Keratinocyte (primary cell): Measurements from ENCODE around the gene FBXO41. TPM values are rescaled to one million over a fixed set of nuclear protein-coding genes. Genes with fewer than 3 reads are reported as not detected.

Experiments used
- DNase-seq: peaks from one replicate; pipeline ENCODE4 v3.0.0-alpha.2; 2011; ENCODE audit warnings: low read depth, missing footprints, low spot score
- FAIRE-seq: peaks from 2 replicates; lab custom pipeline; 2011; peaks lifted over from hg19 to GRCh38; lab: Jason Lieb, UNC
- H2AFZ ChIP-seq: 2 replicates; pipeline ENCODE4 v1.6.0; 2012; ENCODE audit warnings: low read length, control low read depth, inconsistent platforms; ENCODE audit not compliant: control insufficient read depth
- H3K27ac ChIP-seq: 2 replicates; pipeline ENCODE4 v1.5.1; 2011; ENCODE audit warnings: low read length; ENCODE audit not compliant: control insufficient read depth, insufficient read depth
- H3K27me3 ChIP-seq: 3 replicates; pipeline ENCODE4 v1.6.0; 2011; ENCODE audit warnings: low read length; ENCODE audit not compliant: control insufficient read depth, insufficient read depth; ENCODE audit errors: extremely low read depth
- H3K36me3 ChIP-seq, 2 experiments: 2 replicates in 1 of 2; 3 replicates in 1 of 2; pipeline ENCODE4 v1.5.1; 2011; ENCODE audit warnings: low read length in 2 of 2, mild to moderate bottlenecking in 1 of 2; ENCODE audit not compliant: control insufficient read depth in 2 of 2, insufficient read depth in 2 of 2; ENCODE audit errors: extremely low read depth in 1 of 2
- H3K4me1 ChIP-seq: 3 replicates; pipeline ENCODE4 v1.5.1; 2011; ENCODE audit warnings: low read length; ENCODE audit not compliant: control insufficient read depth, insufficient read depth; ENCODE audit errors: extremely low read depth
- H3K4me2 ChIP-seq: 3 replicates; pipeline ENCODE4 v1.6.0; 2011; ENCODE audit warnings: low read depth, low read length; ENCODE audit not compliant: control insufficient read depth, insufficient read depth; ENCODE audit errors: extremely low read depth
- H3K4me3 ChIP-seq, 3 experiments: fragments of 200-600 bp in 1 of 3; sonication (generic) in 1 of 3; 2 replicates in 2 of 3; 3 replicates in 1 of 3; pipeline ENCODE4 v1.5.1; 2011 to 2016; ENCODE audit warnings: low read length in 3 of 3, mild to moderate bottlenecking in 3 of 3, control low read depth in 2 of 3, inconsistent platforms in 1 of 3, low read depth in 1 of 3, mixed read lengths in 1 of 3, mixed run types in 1 of 3, moderate library complexity in 1 of 3; ENCODE audit not compliant: control insufficient read depth in 2 of 3, insufficient read depth in 2 of 3; ENCODE audit errors: extremely low read depth in 1 of 3
- H3K79me2 ChIP-seq: 2 replicates; pipeline ENCODE4 v1.6.0; 2012; ENCODE audit warnings: low read length; ENCODE audit not compliant: control insufficient read depth, insufficient read depth
- H3K9ac ChIP-seq: 3 replicates; pipeline ENCODE4 v1.6.0; 2011; ENCODE audit warnings: low read length; ENCODE audit not compliant: control insufficient read depth, insufficient read depth; ENCODE audit errors: extremely low read depth
- H3K9me1 ChIP-seq: 3 replicates; pipeline ENCODE4 v1.6.0; 2011; ENCODE audit warnings: low read length; ENCODE audit not compliant: control insufficient read depth, insufficient read depth; ENCODE audit errors: extremely low read depth
- H3K9me3 ChIP-seq: 2 replicates; pipeline ENCODE4 v1.5.1; 2012; ENCODE audit warnings: low read depth, low read length; ENCODE audit not compliant: control insufficient read depth
- H4K20me1 ChIP-seq: 3 replicates; pipeline ENCODE4 v1.6.0; 2011; ENCODE audit warnings: low read length; ENCODE audit not compliant: control insufficient read depth, insufficient read depth; ENCODE audit errors: extremely low read depth
- CTCF ChIP-seq, 3 experiments: IDR thresholded peaks in 1 of 3; conservative IDR thresholded peaks in 1 of 3; optimal IDR thresholded peaks in 1 of 3; 2 replicates in 2 of 3; 3 replicates in 1 of 3; pipeline versions ENCODE3 to v1.5.1; 2011; ENCODE audit warnings: low read length in 3 of 3, mild to moderate bottlenecking in 3 of 3, moderate library complexity in 2 of 3, control low read depth in 1 of 3, inconsistent platforms in 1 of 3; ENCODE audit not compliant: insufficient read depth in 2 of 3; ENCODE audit errors: extremely low read depth in 1 of 3
- EZH2 ChIP-seq: IDR thresholded peaks from one replicate; pipeline ENCODE4 v1.6.1; 2012; ENCODE audit warnings: inconsistent platforms, mild to moderate bottlenecking, low read length, moderate library complexity
- dilution Hi-C: fragments of 300-500 bp; cut with MboI; formaldehyde crosslinking; loops from one replicate; pipeline ENCODE4 v1.7.0; 2020; ENCODE audit warnings: low sequenced_read_pairs; ENCODE audit not compliant: extremely low pct_ligation_motif_present
- polyA plus RNA-seq, 5 experiments: library from polyadenylated mRNA; depleted of rRNA in 3 of 5; stranded (reverse) in 3 of 5; stranded (forward) in 1 of 5; unstranded in 1 of 5; fragments of >200 nt; gene quantifications; 1 replicate in 1 of 5; 2 replicates in 3 of 5; 3 replicates in 1 of 5; pipeline versions ENCODE4 v1.2.1 to v1.2.3, GENCODE V29; 2011 to 2012; ENCODE audit warnings: missing spikeins in 2 of 5, low read depth in 1 of 5, low replicate concordance in 1 of 5

FBXO41 gene
- polyA plus RNA-seq, 1 donor (not counting 4 experiments of a cell fraction or from before 2014, with no cell fraction given), result 4.1 TPM

DNA sequence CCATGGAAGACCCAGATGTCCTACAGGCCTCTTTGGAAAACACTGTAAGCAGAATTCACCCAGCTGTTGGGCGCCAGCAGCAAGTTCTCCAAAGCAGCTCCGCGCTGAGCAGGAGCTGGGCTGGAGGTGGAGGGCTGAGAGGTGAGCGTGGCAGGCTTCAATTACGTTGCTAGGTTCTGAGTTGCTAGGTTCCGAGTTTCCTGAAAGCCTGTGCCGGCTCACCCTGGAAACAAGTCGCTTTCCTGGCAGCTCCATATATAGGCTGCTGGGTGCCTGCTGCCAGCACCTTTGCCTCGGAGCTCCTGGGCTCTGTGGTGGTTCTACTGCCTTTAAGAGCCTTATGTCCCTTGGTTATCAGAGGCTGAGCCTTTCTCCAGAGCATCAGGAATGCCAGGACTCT lies 23.4 kb upstream of the FBXO41 start:
- no peak for TF ChIP-seq CTCF (optimal IDR thresholded peaks at IDR 0.05 in 1 of 3, IDR thresholded peaks at IDR 0.05 in 1 of 3, conservative IDR thresholded peaks at IDR 0.05 in 1 of 3; ENCODE audit: extremely low read depth in 1 of 3, insufficient read depth in 2 of 3, low read length in 3 of 3)
- TF ChIP-seq EZH2, result no peak
- no peak overlapping the region for H3K9ac ChIP-seq
- H3K9me1 ChIP-seq, result no peaks in the 10 kb centered on the region
- no peak overlapping the region for H3K4me3 ChIP-seq
- DNase-seq (no peak), FAIRE-seq (no peak)
- H3K79me2 ChIP-seq, result no peaks in the 10 kb centered on the region
- dilution Hi-C loops, result no loop called here
- H3K27me3 ChIP-seq, result peaks cover 15% of the 10 kb centered on the region
- no peak overlapping the region for H3K4me2 ChIP-seq
- no peak overlapping the region for H3K27ac ChIP-seq
- H3K4me1 ChIP-seq, result no peaks in the 10 kb centered on the region
- no peaks in the 10 kb centered on the region for H4K20me1 ChIP-seq
- H3K9me3 ChIP-seq, result no peaks in the 10 kb centered on the region
- H2AFZ ChIP-seq, result no peak overlapping the region
- H3K36me3 ChIP-seq, result no peaks in the 10 kb centered on the region

GRCh38 chr2:73301636-73302035 lies 17.4 kb upstream of the FBXO41 start:
- no peaks in the 10 kb centered on the region for H3K79me2 ChIP-seq
- no peak overlapping the region for H3K9ac ChIP-seq
- dilution Hi-C loops, result no loop called here
- H3K4me2 ChIP-seq, result no peak overlapping the region
- H3K27ac ChIP-seq, result no peak overlapping the region
- peaks cover 20% of the 10 kb centered on the region for H3K27me3 ChIP-seq
- no peaks in the 10 kb centered on the region for H3K9me1 ChIP-seq
- no peaks in the 10 kb centered on the region for H4K20me1 ChIP-seq
- H2AFZ ChIP-seq, result no peak overlapping the region
- no peak for FAIRE-seq
- H3K36me3 ChIP-seq, result no peaks in the 10 kb centered on the region
- no peaks in the 10 kb centered on the region for H3K4me1 ChIP-seq
- TF ChIP-seq CTCF (optimal IDR thresholded peaks at IDR 0.05 in 1 of 3, IDR thresholded peaks at IDR 0.05 in 1 of 3, conservative IDR thresholded peaks at IDR 0.05 in 1 of 3; ENCODE audit: extremely low read depth in 1 of 3, insufficient read depth in 2 of 3, low read length in 3 of 3), result no peak
- TF ChIP-seq EZH2, result no peak
- H3K9me3 ChIP-seq, result no peaks in the 10 kb centered on the region
- no peak overlapping the region for H3K4me3 ChIP-seq
- DNase-seq, result no peak
